ENCODE results near the gene ACSF2. TPM values are rescaled to one million over a fixed set of nuclear protein-coding genes. Genes with fewer than 3 reads are reported as not detected.

Gene ACSF2
- polyA plus RNA-seq, 1 donor from 2014 or later = not detected

DNA sequence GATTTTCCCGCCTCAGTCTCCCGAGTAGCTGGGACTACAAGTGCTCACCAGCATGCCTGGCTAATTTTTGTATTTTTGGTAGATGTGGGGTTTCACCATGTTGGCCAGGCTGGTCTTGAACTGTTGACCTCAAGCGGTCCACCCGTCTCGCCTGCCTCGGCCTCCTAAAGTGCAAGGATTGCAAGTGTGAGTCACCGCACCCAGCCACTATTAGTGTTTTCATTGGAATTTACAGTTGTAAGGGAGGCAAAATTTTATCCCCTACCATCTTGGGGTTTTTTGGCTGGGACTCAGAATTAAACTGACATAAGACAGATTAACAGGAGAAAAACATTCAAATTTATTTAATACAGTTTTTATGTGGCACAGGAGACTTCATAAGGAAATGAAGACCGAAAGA lies 69.9 kb downstream of the ACSF2 start:
- no peaks in the 10 kb centered on the region for H3K9me3 ChIP-seq (ENCODE audit: low read length)
- H3K79me2 ChIP-seq (replicated peaks; ENCODE audit: insufficient read depth, low read length) = no peaks in the 10 kb centered on the region
- H3F3A ChIP-seq (ENCODE audit: insufficient read depth, low read length, poor library complexity, severe bottlenecking) = no peaks in the 10 kb centered on the region
- no peak overlapping the region for H3K27ac ChIP-seq (ENCODE audit: low read length)
- no peak overlapping the region for H3K4me3 ChIP-seq (ENCODE audit: low read length)
- H3K4me2 ChIP-seq (ENCODE audit: low read length) = no peak overlapping the region
- no peaks in the 10 kb centered on the region for H3K9me2 ChIP-seq (ENCODE audit: insufficient read depth, low read length)
- H2AFZ ChIP-seq (ENCODE audit: low read depth, low read length) = no peak overlapping the region
- no peak overlapping the region for H3K9ac ChIP-seq (ENCODE audit: low read length)
- H3K36me3 ChIP-seq (ENCODE audit: insufficient read depth, low read length) = no peaks in the 10 kb centered on the region
- no peaks in the 10 kb centered on the region for H4K20me1 ChIP-seq (ENCODE audit: insufficient read depth)
- no peaks in the 10 kb centered on the region for H3K27me3 ChIP-seq (ENCODE audit: insufficient read depth, low read depth, low read length)
- TF ChIP-seq EZH2 (IDR thresholded peaks at IDR 0.05; ENCODE audit: borderline replicate concordance, insufficient read depth, low read length, poor library complexity, severe bottlenecking) = no peak
- TF ChIP-seq POLR2AphosphoS5 (IDR thresholded peaks at IDR 0.05) = no peak
- TF ChIP-seq, protein P1, sequence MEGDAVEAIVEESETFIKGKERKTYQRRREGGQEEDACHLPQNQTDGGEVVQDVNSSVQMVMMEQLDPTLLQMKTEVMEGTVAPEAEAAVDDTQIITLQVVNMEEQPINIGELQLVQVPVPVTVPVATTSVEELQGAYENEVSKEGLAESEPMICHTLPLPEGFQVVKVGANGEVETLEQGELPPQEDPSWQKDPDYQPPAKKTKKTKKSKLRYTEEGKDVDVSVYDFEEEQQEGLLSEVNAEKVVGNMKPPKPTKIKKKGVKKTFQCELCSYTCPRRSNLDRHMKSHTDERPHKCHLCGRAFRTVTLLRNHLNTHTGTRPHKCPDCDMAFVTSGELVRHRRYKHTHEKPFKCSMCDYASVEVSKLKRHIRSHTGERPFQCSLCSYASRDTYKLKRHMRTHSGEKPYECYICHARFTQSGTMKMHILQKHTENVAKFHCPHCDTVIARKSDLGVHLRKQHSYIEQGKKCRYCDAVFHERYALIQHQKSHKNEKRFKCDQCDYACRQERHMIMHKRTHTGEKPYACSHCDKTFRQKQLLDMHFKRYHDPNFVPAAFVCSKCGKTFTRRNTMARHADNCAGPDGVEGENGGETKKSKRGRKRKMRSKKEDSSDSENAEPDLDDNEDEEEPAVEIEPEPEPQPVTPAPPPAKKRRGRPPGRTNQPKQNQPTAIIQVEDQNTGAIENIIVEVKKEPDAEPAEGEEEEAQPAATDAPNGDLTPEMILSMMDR (IDR thresholded peaks at IDR 0.05; ENCODE audit: poor library complexity, severe bottlenecking) = no peak
- no peak for TF ChIP-seq EP300 (conservative IDR thresholded peaks at IDR 0.05; ENCODE audit: poor library complexity, severe bottlenecking)
- TF ChIP-seq, protein P2, sequence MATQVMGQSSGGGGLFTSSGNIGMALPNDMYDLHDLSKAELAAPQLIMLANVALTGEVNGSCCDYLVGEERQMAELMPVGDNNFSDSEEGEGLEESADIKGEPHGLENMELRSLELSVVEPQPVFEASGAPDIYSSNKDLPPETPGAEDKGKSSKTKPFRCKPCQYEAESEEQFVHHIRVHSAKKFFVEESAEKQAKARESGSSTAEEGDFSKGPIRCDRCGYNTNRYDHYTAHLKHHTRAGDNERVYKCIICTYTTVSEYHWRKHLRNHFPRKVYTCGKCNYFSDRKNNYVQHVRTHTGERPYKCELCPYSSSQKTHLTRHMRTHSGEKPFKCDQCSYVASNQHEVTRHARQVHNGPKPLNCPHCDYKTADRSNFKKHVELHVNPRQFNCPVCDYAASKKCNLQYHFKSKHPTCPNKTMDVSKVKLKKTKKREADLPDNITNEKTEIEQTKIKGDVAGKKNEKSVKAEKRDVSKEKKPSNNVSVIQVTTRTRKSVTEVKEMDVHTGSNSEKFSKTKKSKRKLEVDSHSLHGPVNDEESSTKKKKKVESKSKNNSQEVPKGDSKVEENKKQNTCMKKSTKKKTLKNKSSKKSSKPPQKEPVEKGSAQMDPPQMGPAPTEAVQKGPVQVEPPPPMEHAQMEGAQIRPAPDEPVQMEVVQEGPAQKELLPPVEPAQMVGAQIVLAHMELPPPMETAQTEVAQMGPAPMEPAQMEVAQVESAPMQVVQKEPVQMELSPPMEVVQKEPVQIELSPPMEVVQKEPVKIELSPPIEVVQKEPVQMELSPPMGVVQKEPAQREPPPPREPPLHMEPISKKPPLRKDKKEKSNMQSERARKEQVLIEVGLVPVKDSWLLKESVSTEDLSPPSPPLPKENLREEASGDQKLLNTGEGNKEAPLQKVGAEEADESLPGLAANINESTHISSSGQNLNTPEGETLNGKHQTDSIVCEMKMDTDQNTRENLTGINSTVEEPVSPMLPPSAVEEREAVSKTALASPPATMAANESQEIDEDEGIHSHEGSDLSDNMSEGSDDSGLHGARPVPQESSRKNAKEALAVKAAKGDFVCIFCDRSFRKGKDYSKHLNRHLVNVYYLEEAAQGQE (IDR thresholded peaks at IDR 0.05; ENCODE audit: borderline replicate concordance) = no peak
- no peak for TF ChIP-seq MXI1 (conservative IDR thresholded peaks at IDR 0.05; ENCODE audit: poor library complexity, severe bottlenecking)
- TF ChIP-seq RAD21 (conservative IDR thresholded peaks at IDR 0.05) = no peak
- no peak for TF ChIP-seq SMC3 (conservative IDR thresholded peaks at IDR 0.05; ENCODE audit: poor library complexity)
- TF ChIP-seq TAF1 (IDR thresholded peaks at IDR 0.05; ENCODE audit: low read depth) = no peak

DNA sequence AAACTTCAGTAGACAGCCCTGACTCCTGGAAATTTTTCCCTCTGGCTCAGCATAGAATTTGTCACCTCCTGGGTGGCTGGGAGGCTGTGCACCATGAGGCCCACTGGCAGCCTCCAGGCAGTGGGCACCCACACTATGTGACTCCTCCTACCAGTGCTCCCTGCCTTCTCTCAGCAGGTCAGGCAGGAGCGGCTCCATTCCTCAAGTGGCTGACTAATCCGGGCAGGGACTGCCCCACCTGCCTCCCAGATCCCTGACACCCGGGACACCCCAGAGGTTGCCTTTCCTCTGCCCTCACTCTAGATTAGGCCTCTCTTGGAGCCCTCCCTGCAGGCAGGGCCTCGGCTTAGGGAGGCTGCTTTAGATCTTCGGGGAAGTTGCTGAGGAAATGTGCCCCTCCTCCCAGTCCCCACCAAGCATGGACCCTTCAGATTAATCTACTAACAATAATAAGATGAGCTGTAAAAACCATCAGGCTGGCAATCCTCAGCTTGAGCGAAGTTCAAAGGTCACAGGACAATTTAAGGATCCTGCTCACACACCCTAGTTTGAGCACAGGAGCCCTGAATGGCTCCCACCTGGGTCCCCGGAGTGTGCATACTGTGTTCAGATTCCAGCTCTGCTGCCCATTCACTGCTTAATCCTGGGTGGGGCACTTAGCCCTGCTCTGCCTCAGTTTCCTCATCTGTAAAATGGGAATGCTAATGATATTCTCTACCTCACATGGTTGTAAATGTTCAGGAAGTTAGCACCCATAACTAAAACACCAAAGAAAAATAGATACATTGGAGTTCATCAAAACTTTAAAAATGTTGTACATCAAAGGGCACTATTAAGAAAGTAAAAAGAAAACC lies 72.2 kb downstream of the ACSF2 start:
- no peaks in the 10 kb centered on the region for H4K20me1 ChIP-seq (ENCODE audit: insufficient read depth)
- no peak overlapping the region for H3K4me2 ChIP-seq (ENCODE audit: low read length)
- no peaks in the 10 kb centered on the region for H3K27me3 ChIP-seq (ENCODE audit: insufficient read depth, low read depth, low read length)
- H3F3A ChIP-seq (ENCODE audit: insufficient read depth, low read length, poor library complexity, severe bottlenecking) = no peaks in the 10 kb centered on the region
- H2AFZ ChIP-seq (ENCODE audit: low read depth, low read length) = no peak overlapping the region
- H3K9me3 ChIP-seq (ENCODE audit: low read length) = no peaks in the 10 kb centered on the region
- H3K9ac ChIP-seq (ENCODE audit: low read length) = no peak overlapping the region
- no peak overlapping the region for H3K27ac ChIP-seq (ENCODE audit: low read length)
- H3K79me2 ChIP-seq (replicated peaks; ENCODE audit: insufficient read depth, low read length) = no peaks in the 10 kb centered on the region
- no peak for TF ChIP-seq POLR2AphosphoS5 (IDR thresholded peaks at IDR 0.05)
- TF ChIP-seq TAF1 (IDR thresholded peaks at IDR 0.05; ENCODE audit: low read depth) = no peak
- no peak for TF ChIP-seq SMC3 (conservative IDR thresholded peaks at IDR 0.05; ENCODE audit: poor library complexity)
- no peak for TF ChIP-seq MXI1 (conservative IDR thresholded peaks at IDR 0.05; ENCODE audit: poor library complexity, severe bottlenecking)
- TF ChIP-seq RAD21 (conservative IDR thresholded peaks at IDR 0.05) = no peak
- TF ChIP-seq EP300 (conservative IDR thresholded peaks at IDR 0.05; ENCODE audit: poor library complexity, severe bottlenecking) = no peak
- TF ChIP-seq, protein P1 (IDR thresholded peaks at IDR 0.05; ENCODE audit: poor library complexity, severe bottlenecking) = no peak
- TF ChIP-seq EZH2 (IDR thresholded peaks at IDR 0.05; ENCODE audit: borderline replicate concordance, insufficient read depth, low read length, poor library complexity, severe bottlenecking) = no peak
- TF ChIP-seq, protein P2 (IDR thresholded peaks at IDR 0.05; ENCODE audit: borderline replicate concordance) = no peak
- H3K36me3 ChIP-seq (ENCODE audit: insufficient read depth, low read length) = no peaks in the 10 kb centered on the region
- H3K9me2 ChIP-seq (ENCODE audit: insufficient read depth, low read length) = no peaks in the 10 kb centered on the region
- H3K4me3 ChIP-seq (ENCODE audit: low read length) = no peak overlapping the region

All from neural cell (in vitro differentiated cells).